HG02840 (cell line): ENCODE data around the gene IFNA5.

Experiments used
- ATAC-seq: cut with Tn5 transposase; IDR thresholded peaks from one replicate; pipeline ENCODE4 v1.9.1; 2021; ENCODE audit warnings: mild to moderate bottlenecking, moderate library complexity, moderate number of reproducible peaks; ENCODE audit not compliant: unreplicated experiment, low FRiP score

IFNA5 gene

DNA sequence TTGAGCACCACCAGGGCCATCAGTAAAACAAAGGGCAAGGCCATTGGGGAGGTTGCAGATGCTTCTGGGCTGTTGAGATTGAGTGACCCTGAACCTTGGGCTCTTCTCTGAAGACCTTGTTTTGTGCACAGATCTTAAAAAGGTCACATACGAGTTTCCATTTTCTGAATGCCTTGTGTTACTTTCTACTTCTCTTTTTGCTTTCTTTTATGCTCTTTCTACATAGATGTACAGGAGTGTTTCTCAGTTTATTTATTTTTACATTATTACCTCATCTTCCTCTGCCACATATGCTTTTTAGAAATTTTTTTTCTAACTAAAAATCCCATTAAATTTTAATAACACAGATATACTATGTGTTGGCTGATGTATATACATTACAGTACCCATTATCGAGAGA is at the start of gene IFNA5:
TSS of gene IFNA5 (minus strand) at position 101 of the 400 bp plus-strand sequence. CDS start at position 44, 57 bp downstream.
- ATAC-seq, result no peak

- ATAC-seq, result no peak
Observed at GRCh38 chr9:21350787-21351186, 45.7 kb upstream of the IFNA5 start, which contains the start of gene IFNA6. Gene IFNA6 (minus strand): TSS chr9:21350887. CDS start chr9:21350887, 0 bp downstream.

DNA sequence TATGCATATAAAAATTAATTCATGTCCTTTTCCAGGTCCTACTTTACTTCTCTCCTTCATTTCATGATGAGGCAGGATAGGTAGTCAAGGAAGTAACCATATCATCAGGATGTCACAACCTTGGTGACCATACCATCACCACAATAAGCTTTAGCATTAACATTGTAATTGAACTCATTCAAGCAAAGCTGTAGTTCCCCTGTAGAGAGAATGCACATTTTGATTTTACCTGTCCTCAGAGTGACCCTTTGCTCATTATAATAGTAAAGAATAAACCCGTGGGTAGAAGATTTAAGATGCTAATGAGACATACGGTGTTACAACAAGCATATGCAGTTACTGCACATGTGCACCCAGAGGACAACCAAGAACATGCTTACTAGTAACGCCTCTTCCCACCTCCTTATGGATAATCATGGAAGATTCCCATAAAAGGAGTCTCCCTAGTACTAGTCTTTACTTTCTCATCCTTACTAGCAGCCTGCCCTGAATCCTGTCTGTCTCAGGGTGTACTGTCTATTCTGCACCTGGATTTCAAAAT is 43.4 kb upstream of the IFNA5 start:
- ATAC-seq, result no peak

DNA sequence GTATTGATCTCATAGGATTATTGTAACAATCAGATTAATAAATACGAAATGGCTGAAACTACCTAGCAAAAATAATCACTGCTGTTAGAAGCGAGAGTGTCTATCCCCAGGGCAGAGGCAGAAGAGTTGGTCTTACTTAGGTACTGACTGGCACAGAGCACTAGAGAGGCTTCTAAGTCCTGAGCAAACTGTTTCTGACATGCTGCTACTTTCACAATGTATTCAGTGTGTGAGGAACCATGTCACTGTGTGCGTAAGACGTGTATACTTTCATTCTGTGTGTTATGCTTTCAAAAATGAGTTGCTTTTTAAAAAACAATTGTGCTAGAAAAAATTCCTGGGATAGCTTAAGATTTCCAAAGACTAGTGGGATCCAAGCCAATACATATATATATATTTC is 35.6 kb upstream of the IFNA5 start:
- ATAC-seq, result no peak

DNA sequence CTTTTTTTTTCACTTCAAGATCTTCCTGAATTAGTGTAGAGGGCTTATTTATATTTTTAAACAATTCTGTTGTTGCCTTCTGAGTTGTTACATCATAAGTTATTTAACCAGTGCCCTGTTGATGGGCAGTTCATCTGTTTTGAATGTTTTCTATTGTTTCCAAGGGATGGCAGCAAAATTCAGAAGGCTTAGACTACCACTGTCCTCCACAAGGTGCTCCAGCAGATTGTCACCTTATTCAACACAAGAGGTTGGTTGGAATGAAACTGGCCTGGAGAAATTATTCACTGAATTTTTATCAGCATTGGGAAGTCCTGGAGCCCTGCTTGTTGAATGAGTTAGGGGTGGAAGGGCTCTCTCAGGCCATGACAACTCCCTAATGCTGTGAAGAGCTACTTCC is 31.3 kb upstream of the IFNA5 start:
- ATAC-seq, result no peak

GRCh38 chr9:21334701-21335632 is 29.9 kb upstream of the IFNA5 start, which contains the start of gene KLHL9:
Gene KLHL9 (minus strand): TSS chr9:21335404. CDS start chr9:21334859, 545 bp downstream.
- peak; percentile 88 for ATAC-seq

GRCh38 chr9:21333226-21333625 is 28.1 kb upstream of the IFNA5 start:
- no peak for ATAC-seq

- ATAC-seq, result no peak
Observed at GRCh38 chr9:21331676-21332402, 26.7 kb upstream of the IFNA5 start.

DNA sequence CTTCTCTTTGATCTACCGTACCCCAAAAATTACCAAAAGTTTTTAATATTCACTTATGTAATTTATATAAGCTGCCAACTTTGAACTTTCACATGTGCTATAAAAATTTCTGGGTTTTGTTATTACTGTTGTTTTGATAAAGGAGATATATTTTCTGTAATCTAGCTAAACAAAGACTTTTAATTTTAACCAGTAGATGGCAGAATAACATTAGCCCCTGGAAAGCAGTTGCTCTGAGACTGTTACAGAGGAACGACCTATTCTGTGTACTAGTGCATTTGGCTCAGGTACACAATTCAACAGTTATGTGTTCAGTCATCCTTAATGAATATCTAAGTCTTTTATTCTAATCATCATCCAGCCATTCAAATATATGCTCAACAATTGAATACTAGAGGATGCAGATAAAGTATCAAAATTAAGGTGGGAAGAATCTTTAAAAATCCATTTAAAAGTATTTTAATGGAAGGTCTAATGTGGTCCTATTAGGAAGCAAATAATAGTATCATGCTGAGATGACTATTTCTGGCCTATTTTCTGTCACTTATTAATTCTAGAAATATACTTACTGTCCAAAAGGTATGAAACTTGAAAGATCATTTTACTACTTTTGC is 21.5 kb upstream of the IFNA5 start:
- ATAC-seq, result peak; percentile 72

- no peak for ATAC-seq
Observed at GRCh38 chr9:21324047-21324446, 18.9 kb upstream of the IFNA5 start.

GRCh38 chr9:21322911-21323461 is 17.9 kb upstream of the IFNA5 start:
- no peak for ATAC-seq

GRCh38 chr9:21320465-21320864 is 15.4 kb upstream of the IFNA5 start:
- no peak for ATAC-seq

- peak; percentile 68 for ATAC-seq
Observed at GRCh38 chr9:21317956-21318923, 13.1 kb upstream of the IFNA5 start.

DNA sequence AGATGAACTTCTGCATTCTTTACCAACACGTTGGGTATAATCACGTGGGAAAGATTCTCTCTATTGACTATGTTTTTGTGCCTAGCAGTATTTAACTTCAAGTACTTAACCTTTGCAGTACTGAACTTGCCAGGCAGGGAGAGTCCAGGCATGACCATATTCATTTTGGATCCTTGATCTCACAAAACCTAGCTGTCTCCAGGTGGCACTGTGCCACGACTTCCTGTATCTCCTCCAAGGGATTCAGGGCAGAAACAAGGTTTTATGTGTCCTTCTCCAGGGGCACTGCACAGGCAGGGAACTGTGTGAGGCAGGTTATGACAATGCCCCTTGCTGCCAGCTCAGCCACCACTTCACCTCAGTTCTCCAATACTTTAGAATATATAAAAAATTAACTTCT is 11.7 kb upstream of the IFNA5 start:
- no peak for ATAC-seq

DNA sequence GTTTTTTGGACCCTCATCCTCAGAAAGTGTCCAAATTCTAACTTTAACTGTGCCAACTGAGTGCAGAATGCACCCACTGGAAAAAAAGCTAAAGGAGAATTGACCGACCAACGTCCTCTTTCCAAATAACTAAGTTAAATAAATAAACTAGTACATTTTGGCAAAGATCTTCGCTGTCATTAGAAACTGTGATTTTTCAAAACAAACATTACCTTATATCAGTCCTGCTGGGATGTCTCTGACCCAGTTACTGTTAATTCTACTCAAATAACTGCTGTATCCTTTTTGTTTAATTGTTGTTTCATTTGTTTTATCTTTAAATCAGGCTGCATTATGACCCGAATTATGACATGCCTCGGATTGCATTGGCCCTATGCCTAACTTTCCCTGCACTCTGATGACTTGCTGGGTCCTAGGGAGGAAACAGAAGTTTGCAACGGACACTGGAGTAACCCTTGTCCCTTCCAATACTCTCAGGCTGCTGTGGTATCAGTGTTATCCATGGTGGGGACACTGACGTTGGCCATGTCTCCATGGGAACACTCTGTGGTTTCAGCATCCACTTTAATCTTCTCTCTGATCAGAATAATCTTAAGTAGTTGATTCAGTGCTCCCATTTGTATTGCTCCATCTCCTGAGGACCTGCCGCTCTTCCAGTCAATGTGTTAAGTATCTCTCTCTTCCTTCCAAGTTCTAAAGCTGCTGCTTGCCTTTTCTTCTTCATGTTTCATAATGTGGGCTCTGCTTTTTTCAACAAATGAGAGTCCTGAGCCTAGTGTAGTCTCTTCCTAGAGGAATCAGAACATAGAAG is 11.1 kb upstream of the IFNA5 start:
- no peak for ATAC-seq

- ATAC-seq, result no peak
Observed at GRCh38 chr9:21314152-21314551, 9.0 kb upstream of the IFNA5 start.

- no peak for ATAC-seq
Observed at GRCh38 chr9:21311889-21312288, 6.8 kb upstream of the IFNA5 start.

GRCh38 chr9:21295992-21296391 is 9.1 kb downstream of the IFNA5 start:
- ATAC-seq, result no peak
